GM19467 (cell line): Measurements from ENCODE around the gene TBL3.

ENCODE experiments used
- ATAC-seq: cut with Tn5 transposase; IDR thresholded peaks from one replicate; pipeline ENCODE4 v1.9.1; 2021; ENCODE audit warnings: mild to moderate bottlenecking, moderate library complexity; ENCODE audit not compliant: unreplicated experiment

The TBL3 gene

DNA sequence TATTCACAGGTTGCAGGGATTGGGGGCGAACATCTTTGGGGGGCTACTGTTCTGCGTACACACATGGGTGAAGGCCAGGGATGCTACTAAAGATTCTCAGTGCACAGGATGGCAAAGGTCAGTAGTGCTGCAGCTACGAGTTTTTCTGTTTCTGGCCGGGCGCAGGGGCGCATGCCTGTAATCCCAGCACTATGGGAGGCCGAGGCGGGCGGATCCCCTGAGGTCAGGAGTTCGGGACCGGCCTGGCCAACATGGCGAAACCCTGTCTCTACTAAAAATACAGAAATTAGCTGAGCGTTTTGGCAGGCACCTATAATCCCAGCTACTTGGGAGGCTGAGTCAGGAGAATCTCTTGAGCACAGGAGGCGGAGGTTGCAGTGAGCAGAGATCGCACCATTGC lies 41.7 kb downstream of the TBL3 start:
- ATAC-seq: no peak

DNA sequence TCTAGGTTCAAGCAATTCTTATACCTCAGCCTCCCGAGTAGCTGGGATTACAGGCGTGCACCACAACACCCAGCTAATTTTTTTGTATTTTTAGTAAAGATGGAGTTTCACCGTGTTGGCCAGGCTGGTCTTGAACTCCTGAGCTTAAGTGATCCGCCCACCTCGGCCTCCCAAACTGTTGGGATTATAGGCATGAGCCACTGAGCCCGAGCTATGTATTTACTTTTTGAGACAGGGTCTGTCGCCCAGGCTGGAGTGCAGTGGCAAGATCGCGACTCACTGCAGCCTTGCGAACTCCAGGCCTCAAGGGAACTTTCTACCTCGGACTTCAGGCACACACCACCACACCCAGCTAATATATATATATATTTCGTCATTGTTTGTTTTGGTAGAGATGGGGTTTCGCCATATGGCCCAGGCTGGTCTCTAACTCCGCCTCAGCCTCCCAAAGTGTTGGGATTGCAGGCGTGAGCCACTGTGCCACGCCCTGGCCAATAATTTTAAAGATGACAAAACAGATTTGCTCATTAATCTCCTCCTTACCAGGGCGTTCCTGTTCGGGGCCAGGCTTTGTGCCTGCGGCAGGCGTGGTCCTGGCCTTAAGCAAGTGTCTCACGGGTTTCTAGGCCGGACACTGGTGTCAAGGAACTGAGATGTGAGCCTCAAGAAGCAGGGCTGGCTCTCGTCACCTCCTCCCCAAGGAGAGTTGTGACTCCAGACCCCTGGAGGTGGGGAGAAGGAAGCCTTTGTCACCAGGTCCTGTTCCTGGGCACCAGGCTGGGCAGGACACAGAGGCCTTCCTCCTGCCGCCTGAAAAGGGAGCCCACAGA lies 43.5 kb downstream of the TBL3 start:
- no peak for ATAC-seq

DNA sequence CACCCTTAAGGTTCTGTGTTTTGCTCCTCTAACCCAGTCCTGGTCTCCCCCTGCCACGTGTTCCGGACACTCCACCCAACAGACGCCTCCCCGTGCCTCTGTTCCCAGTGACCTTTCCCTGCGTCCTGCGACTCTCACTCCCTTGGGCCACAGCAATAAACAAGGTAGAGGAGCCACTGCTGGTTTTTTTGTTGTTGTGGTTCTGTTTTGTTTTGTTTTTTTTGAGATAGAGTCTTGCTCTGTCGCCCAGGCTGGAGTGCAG lies 44.0 kb downstream of the TBL3 start:
- ATAC-seq: no peak

DNA sequence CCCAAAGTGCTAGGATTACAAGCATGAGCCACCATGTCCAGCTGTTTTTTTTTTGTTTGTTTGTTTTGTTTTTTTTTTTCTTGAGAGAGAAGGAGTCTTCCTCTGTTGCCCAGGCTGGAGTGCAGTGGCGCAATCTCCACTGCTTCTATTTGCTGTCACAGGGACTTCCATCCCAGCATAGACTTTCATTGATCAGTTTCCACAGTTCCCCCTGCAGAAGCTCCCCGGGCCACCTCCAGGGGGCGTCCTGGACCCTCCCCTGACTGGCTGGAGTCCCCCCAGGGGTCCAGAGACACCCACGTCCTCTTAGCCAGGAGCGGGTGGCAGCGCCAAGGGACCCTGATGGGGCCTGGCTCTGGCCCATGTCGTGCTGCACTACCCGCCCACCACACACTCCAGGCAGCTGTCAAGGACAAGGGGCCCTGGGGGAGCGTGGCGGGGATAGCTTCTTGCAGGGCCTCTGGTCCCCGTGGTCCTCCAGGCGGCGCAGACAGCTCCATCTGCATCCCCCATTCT lies 44.6 kb downstream of the TBL3 start:
- ATAC-seq: no peak

DNA sequence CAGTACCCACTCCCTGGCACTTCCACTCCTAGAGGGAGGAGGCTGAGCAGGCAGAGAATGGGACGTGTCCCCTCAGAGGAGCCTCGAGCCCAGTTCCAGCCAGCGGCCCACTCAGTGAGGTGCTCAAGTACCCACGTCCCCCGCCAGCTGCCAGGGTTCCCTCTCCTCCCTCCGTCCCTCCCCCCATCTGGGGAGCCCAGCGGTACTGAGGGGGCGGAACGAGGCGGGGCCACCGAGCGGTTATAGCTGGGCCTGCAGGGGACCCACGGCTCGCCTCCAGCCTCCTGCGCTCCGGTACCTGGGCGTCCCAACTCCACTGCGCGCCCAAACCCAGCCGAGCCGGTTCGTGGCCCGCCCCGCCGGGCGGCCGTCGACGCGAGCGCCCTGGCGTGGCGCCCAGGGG lies 47.7 kb downstream of the TBL3 start, which contains the start of gene NPW:
Gene NPW, plus strand, starts transcription at position 268 of the 403 bp plus-strand sequence.
- ATAC-seq: no peak

DNA sequence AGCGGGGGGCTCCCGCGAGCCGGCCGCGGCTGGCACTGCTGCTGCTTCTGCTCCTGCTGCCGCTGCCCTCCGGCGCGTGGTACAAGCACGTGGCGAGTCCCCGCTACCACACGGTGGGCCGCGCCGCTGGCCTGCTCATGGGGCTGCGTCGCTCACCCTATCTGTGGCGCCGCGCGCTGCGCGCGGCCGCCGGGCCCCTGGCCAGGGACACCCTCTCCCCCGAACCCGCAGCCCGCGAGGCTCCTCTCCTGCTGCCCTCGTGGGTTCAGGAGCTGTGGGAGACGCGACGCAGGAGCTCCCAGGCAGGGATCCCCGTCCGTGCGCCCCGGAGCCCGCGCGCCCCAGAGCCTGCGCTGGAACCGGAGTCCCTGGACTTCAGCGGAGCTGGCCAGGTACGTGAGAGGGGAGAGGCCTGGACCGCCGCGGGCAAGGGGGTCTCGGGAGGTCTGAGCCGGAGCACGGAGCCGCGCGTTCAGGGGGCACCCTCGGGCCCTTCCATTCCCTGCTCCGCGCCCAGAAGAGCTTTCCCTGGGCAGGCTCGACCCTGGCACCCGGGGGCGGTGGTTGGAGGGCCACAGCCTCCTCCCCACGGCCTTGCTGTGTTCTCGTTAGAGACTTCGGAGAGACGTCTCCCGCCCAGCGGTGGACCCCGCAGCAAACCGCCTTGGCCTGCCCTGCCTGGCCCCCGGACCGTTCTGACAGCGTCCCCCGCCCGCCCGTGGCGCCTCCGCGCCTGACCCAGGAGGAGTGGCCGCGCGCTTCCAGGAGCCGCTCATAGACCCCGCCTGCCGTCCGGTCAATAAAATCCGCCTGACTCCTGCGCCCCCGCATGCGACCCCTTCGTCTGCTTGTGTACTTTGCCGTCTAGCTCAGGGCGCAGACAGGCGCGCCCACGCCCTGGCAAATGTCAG lies 48.3 kb downstream of the TBL3 start:
- ATAC-seq: no peak

DNA sequence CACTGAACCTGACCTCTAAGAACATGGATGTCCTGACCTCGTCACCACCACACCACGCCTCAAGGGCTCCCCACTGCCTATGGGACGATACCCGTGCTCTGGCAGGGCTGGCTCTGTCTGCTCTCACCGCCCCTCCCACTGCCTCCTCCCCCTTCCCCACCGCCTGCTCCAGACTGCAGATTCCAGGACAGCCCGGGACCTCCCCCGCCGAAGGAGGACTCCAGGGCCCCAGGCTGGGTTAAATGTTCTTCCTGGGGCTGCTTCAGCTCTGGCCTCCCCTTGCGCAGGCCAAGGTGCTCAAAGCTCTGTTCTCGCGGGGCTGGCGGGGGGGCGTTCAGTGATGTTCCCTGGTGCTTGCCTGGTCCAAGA lies 50.9 kb downstream of the TBL3 start:
- ATAC-seq: no peak

DNA sequence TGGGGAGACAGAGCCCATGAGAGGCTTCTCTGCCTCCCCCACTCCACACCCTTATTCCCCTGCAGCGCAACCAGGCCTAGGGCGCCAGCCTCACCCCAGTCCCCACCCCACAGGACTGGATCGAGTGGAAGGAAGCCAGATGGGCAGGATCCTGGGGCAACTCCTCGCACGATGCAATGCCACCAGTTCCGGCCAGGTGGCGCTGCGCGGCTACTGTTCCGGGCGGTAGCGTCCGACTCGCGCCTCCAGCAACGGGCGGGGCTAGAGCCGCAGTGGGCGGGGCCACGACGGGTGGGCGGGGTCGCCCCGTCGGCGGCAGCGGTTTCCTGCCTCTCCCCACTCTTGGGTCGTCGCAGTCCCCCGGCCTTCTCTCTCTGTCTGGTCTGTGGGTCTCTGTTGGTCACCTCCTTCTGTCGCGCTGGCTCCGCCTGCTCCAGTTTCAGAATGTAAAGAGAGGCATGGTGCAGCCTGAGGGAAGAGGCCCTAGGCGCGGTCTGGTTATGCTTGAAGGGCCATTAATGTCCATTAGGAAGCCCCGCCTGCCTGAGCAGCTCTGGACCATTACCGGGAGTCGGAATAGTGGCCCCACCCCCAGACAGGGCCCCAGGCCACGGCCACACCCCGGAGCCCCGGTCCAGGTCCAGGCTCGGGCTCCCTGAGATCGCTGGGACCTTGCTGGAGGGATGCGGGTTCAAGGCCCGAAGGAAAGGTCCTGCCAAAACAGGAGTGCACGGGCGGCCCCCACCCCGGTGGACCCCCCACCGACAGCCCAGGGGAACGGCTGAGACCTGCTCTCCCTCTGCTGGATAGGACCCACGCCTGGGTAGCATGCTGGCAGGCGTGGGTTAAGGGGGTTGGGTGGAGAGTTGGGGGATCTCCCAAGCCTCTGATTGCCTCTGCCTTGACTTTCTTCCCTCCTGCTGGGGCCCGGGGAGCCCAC lies 51.5 kb downstream of the TBL3 start:
- peak; percentile 72 for ATAC-seq

DNA sequence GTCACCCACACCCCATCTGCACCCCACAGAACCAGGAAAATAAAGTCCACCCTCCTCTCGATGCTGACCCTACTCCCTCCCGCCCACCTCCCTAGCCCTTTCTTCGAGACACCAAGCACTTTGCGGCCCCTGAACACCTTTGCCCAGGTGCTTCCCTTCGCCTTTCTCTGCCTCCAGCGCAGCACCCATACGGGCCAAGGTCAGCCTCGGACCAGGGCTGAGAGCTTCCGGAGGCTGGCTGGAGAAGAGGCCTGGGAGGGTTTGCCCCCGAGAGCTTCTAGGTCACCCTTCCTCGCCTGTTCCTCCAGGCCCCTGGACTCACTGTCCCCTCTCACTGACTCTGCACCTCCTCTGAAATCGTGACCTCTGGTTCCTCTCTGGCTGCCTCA lies 52.2 kb downstream of the TBL3 start:
- no peak for ATAC-seq

DNA sequence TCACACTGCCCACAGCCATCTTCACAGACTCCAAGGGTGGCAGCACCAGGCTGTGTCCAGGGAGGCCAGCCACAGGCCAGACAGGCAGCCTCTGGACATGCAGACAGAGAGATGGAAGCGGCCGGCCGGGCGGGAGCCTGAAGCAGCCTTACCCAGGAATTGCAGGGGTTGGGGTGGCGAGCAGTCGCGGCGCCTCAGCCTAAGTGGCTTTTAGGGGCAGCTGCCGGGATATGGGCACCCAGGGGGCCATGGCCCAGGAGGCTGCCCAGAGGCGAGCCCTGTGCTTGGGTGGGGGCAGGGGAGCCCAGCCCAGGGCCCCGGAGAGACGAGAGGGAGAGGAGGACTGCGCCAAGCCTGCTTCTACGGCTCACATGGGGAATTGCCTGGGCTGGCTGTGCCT lies 53.4 kb downstream of the TBL3 start:
- no peak for ATAC-seq

DNA sequence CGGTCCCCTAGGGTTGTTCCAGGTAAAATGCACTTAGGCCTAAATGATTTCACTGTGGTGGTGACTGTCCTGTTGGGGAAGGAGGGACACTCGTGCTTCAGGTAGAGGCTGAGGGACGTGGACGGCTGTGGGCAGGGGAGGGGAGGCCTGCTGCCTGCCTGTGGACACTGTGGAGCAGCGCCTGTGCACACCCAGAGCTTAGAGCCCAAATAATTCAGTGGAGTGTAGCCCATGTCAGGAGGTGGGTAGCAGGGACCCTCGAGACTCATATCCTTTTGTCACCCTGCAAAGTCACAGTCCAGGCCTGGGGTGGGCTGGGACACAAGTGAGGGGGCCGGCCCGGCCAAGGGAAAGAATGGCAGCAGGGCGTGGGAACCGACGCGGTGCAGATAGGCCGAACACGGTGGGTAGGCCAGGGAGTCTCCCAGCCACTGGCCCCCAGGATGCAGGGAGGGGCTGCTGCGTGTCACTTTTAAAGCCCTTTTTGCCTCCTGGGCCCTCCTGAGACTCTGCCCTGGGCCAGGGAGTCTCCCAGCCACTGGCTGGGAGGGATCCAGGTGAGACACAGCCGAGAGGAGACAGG lies 54.1 kb downstream of the TBL3 start:
- no peak for ATAC-seq

DNA sequence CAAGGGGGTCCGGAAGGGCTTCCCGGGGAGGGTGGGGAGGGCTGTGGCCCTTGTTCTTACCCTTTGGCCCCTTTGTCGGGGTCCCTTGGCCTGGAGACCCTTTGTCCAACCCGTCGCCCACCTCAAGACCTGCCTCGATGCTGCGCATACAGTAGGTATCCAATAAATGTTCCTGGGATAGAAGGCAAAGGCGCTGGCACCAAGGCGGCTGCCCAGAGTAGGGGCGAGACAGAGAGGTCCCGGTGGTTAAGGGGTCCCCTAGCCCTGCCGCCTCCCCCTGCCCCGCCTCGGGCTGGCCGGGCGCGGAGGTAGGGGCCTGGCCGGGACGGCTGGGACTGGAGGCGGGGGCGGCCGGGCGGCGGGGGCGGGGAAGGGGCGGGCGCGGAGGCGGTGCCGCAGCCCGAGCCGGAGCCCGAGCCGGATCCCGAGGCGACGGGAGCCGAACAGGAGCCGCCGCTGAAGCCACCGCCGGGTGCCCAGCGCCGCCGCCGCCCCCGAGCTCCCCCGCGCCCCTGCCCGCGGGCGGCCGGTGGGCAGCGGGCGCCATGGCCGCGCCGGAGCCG lies 54.7 kb downstream of the TBL3 start, which contains the start of gene NHERF2:
Gene NHERF2, plus strand, starts transcription at position 442 of the 563 bp plus-strand sequence. Its CDS starts 104 bp downstream, at position 546.
- ATAC-seq: no peak

DNA sequence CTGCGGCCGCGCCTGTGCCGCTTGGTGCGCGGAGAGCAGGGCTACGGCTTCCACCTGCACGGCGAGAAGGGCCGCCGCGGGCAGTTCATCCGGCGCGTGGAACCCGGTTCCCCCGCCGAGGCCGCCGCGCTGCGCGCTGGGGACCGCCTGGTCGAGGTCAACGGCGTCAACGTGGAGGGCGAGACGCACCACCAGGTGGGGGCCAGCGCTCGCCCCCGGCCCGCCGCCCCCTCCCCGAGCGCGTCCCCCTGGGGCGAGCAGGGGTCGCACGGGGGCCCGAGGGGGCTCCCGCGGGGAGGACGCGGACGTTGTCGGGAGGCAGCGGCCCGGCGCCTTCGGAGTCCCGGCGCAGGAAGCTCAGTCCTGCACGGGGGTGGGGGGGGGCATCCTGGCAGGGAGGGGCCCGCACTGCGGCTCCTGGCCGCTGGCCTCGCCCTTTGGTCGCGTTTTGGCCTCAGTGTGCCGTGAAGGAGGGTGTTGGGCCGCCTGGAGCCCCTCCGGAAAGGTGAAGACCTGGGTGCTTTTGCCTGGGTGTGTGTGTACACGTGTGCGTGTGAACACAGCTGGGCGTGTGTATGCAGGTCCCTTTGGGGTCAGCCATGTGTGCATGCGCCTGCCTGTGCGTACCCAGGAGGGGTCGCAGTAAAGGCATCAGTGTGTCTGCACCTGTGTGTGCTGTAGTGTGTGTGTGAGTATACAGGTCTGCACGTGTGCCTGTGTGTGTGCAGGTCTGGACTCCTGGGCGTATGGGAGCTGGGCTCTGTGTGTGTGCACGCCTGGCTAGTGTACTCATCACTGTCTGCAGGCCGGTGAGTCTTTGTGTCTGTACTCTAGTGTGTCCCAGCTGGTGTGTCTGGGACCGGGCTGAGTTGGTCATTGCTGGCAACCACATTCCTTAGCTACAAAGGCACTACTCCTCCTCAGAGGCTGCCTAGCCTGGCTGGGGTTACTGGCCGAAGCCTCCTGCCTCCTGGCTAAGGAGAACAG lies 55.5 kb downstream of the TBL3 start:
- no peak for ATAC-seq

DNA sequence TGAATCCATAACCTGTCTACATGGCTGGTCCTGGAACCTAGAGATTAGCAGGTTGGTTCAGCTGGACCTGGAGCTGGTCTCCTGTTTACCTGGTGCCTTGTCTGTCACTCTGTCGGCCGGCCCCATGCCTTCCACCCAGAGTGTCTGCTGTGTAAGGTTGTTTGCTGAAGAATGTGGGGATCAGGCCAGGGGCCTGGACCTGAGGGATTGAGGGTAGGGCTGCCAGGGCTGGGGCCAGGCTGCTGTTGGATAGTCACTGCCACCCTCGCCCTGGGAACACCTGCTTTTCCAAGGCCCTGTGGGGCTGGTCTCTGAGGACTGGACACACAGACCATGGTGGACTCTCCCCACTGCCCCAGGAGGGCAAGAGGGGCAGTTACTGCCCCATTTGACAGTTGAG lies 56.3 kb downstream of the TBL3 start:
- no peak for ATAC-seq

DNA sequence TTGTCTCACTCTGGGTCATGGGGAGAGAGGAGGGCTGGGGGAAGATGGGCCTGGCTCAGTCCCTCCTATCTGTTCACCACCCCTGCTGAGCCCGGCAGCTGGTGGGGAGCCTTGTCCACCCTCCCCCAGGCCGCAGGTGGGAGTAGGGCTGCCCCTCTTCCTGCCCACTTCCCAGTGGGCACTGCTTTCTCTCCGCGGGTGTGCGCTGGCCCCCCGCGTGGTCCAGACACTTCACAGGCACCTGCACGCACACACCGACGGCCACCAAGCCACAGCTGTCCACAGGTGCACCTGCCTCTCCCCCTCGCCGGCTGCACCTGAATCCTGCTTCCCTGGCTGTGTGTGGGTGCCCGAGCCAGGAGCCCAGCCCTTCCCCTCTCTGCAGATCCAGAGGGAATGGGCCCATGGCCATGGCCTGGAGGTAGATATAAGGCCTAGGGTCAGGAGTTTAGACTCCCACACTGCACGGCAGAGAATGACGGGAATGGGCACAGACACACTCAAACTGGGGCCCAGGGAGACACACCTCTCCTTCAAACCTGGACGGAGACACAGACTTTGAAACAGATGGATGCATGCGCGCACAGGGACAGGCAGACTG lies 56.9 kb downstream of the TBL3 start:
- no peak for ATAC-seq

DNA sequence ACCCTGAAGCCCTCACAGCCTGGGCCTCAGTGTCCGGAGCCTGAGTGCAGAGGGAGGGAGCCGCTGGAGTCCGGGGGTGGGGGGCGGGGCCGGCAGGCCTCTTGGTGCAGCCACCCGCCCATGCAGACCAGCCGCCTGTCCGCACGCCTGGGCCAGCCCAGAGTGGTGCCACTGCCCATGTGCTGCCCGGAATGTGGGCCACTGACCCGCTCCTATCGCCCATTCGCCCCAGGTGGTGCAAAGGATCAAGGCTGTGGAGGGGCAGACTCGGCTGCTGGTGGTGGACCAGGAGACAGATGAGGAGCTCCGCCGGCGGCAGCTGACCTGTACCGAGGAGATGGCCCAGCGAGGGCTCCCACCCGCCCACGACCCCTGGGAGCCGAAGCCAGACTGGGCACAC lies 57.5 kb downstream of the TBL3 start:
- no peak for ATAC-seq

DNA sequence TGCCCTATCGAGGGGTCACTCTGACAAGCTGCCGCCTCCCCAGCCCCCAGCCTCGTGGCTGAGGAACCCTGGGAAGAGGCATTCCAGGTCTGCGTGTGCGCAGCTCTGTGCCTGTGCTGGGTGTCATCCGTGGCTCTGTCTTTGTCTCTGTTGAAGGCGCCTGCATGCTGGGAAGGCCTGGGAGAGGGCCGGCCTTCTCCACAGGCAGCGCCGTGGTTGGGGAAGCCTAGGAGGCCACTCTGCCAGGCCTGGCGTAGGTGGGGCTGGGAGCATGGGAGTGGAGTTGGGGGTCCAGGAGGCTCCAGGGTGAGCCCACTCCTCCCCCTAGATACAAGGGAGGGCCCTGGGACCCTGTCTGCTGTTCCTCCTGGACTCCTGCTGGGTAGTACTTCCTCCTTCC lies 58.2 kb downstream of the TBL3 start:
- ATAC-seq: no peak

DNA sequence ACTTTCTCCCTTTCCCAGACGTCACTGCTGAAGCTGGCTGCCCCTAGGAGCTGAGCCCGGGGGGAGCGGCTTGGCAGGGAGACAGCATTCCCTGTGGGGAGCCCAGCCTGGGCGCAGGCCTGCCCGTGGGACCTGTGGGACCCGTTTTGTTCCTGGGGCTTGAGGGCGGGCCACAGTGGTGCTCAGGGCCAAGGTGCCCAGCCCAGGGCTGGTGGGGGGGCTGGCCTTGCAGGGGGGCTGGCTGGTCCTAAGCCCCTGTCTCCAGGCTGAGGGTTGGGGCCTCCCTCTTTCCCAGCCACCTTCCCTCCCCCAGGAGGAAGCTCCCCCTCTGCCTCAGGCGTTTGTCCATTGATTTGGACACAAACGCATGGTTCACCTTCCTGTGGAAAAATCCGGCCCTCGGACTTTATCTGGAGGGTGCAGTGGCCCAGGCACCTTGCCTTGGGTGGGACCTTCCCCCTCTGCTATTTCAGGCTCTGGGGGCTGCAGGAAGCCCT lies 59.3 kb downstream of the TBL3 start:
- no peak for ATAC-seq
